ENCODE measurements around the gene EME1.
"Not testable (repeated sequence)": the region's sequence is repeated elsewhere in the genome, so short reads cannot be mapped to it uniquely, and the experiment has no call there.

The EME1 gene

GRCh38 chr17:50426814-50427787, 54.1 kb downstream of the EME1 start:
- no peak for FAIRE-seq

GRCh38 chr17:50428126-50428525, 55.1 kb downstream of the EME1 start:
- FAIRE-seq: not testable (repeated sequence)

- FAIRE-seq: no peak
These were observed 55.9 kb downstream of the EME1 start for GRCh38 chr17:50428831-50429424.

GRCh38 chr17:50429793-50430192, 56.8 kb downstream of the EME1 start:
- FAIRE-seq: no peak

Measured in G401.6 (cell line).